DOHH2 (cell line): ENCODE measurements around the gene CDK4.

Experiments
- H3F3A ChIP-seq: fragments of 200-600 bp; sonication (generic), shearing (Covaris generic); 2 replicates; pipeline ENCODE4 v1.6.0; 2016; ENCODE audit warnings: antibody characterized with exemption, mild to moderate bottlenecking; ENCODE audit not compliant: control insufficient read depth, insufficient read depth
- H3K27ac ChIP-seq: fragments of 200-600 bp; sonication (generic); 2 replicates; pipeline ENCODE4 v1.5.1; 2014; ENCODE audit warnings: low read depth, mild to moderate bottlenecking, low read length, moderate library complexity
- H3K27me3 ChIP-seq: fragments of 200-600 bp; sonication (generic); 2 replicates; pipeline ENCODE4 v1.6.1; 2014; ENCODE audit warnings: mild to moderate bottlenecking, low read length, mixed read lengths; ENCODE audit not compliant: control insufficient read depth
- H3K36me3 ChIP-seq: fragments of 200-600 bp; sonication (generic); 2 replicates; pipeline ENCODE4 v1.6.1; 2014; ENCODE audit warnings: mild to moderate bottlenecking, low read length, moderate library complexity, mixed read lengths; ENCODE audit not compliant: control insufficient read depth
- H3K4me1 ChIP-seq: fragments of 200-600 bp; sonication (generic); 2 replicates; pipeline ENCODE4 v1.6.1; 2014; ENCODE audit warnings: mild to moderate bottlenecking, low read length, mixed read lengths; ENCODE audit not compliant: control insufficient read depth
- H3K4me2 ChIP-seq: fragments of 200-600 bp; sonication (generic); 2 replicates; pipeline ENCODE4 v1.6.0; 2014; ENCODE audit warnings: mild to moderate bottlenecking, low read length, moderate library complexity
- H3K4me3 ChIP-seq: fragments of 200-600 bp; sonication (generic); 2 replicates; pipeline ENCODE4 v1.5.1; 2014; ENCODE audit warnings: mild to moderate bottlenecking, low read length, mixed read lengths
- H3K79me2 ChIP-seq: fragments of 200-600 bp; sonication (generic); 2 replicates; pipeline ENCODE4 v1.6.1; 2014; ENCODE audit warnings: mild to moderate bottlenecking, low read length, mixed read lengths; ENCODE audit not compliant: control insufficient read depth
- H3K9me2 ChIP-seq: fragments of 200-600 bp; sonication (generic); replicated peaks from 2 replicates; pipeline ENCODE4 v1.6.1; 2014; ENCODE audit warnings: mild to moderate bottlenecking, low read length, mixed read lengths; ENCODE audit not compliant: control insufficient read depth
- H3K9me3 ChIP-seq: fragments of 200-600 bp; sonication (generic); 2 replicates; pipeline ENCODE4 v1.6.1; 2014; ENCODE audit warnings: antibody characterized with exemption, low read length, mixed read lengths; ENCODE audit not compliant: control insufficient read depth, insufficient read depth
- H4K20me1 ChIP-seq: fragments of 200-600 bp; sonication (generic); 2 replicates; pipeline ENCODE4 v1.6.0; 2014; ENCODE audit warnings: low read depth, mild to moderate bottlenecking, antibody characterized with exemption, low read length, moderate library complexity; ENCODE audit not compliant: control insufficient read depth, insufficient read depth
- EZH2phosphoT487 ChIP-seq: fragments of 200-600 bp; sonication (generic); IDR thresholded peaks from 2 replicates; pipeline ENCODE4 v1.6.1; 2017; ENCODE audit warnings: borderline replicate concordance, mild to moderate bottlenecking, antibody characterized with exemption, low read length, moderate library complexity, mixed read lengths
- TF ChIP-seq, protein P1 (sequence below): fragments of 200-600 bp; sonication (generic); IDR thresholded peaks from one replicate; pipeline ENCODE4 v1.5.1; 2014; ENCODE audit warnings: antibody characterized with exemption, mild to moderate bottlenecking, low read depth, low read length; ENCODE audit not compliant: poor library complexity, severe bottlenecking

CDK4 gene

DNA sequence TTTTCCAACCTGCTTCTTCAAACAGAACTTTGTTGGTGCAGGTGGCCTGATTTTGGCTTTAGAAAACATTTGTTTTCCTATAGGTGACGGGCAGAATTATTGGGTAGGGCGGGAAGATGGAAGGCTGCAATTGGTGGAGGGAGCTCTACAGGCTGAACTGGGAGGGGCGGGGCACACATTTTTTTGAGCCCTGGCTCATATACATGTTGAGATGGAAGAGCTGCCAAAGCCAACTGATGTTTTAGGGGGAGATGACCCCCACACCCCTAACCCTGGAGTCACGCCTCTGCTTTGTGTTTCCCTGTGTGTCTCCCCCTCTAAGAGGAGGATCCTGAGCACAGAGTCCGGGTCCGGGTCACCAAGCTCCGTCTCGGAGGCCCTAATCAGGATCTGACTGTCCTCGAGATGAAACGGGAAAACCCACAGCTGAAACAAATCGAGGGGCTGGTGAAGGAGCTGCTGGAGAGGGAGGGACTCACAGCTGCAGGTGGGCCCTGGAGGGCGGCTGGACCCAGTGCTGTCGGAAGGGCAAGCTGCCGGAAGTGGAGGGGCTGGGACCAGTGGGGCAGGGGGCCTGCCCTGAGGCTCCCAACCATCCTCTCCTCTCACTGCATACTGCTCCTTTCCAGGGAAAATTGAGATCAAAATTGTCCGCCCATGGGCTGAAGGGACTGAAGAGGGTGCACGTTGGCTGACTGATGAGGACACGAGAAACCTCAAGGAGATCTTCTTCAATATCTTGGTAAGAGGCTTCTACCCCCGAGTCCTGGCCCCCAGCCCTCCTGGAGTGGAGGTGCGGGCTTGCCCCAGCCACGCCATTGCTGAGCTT lies 32.1 kb downstream of the CDK4 start:
- H3F3A ChIP-seq: peaks cover 11% of the 10 kb centered on the region; the same call in 1 of the 2 replicates
- H4K20me1 ChIP-seq: no peaks in the 10 kb centered on the region
- TF ChIP-seq, protein P1, sequence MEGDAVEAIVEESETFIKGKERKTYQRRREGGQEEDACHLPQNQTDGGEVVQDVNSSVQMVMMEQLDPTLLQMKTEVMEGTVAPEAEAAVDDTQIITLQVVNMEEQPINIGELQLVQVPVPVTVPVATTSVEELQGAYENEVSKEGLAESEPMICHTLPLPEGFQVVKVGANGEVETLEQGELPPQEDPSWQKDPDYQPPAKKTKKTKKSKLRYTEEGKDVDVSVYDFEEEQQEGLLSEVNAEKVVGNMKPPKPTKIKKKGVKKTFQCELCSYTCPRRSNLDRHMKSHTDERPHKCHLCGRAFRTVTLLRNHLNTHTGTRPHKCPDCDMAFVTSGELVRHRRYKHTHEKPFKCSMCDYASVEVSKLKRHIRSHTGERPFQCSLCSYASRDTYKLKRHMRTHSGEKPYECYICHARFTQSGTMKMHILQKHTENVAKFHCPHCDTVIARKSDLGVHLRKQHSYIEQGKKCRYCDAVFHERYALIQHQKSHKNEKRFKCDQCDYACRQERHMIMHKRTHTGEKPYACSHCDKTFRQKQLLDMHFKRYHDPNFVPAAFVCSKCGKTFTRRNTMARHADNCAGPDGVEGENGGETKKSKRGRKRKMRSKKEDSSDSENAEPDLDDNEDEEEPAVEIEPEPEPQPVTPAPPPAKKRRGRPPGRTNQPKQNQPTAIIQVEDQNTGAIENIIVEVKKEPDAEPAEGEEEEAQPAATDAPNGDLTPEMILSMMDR: no peak
- no peak for TF ChIP-seq EZH2phosphoT487
- H3K9me3 ChIP-seq: no peaks in the 10 kb centered on the region
- H3K27ac ChIP-seq: no peak overlapping the region
- H3K36me3 ChIP-seq: peaks cover 56% of the 10 kb centered on the region
- H3K27me3 ChIP-seq: no peaks in the 10 kb centered on the region
- H3K4me1 ChIP-seq: peaks cover 9% of the 10 kb centered on the region
- no peaks in the 10 kb centered on the region for H3K79me2 ChIP-seq
- no peak overlapping the region for H3K4me2 ChIP-seq
- no peaks in the 10 kb centered on the region for H3K9me2 ChIP-seq
- H3K4me3 ChIP-seq: no peak overlapping the region

DNA sequence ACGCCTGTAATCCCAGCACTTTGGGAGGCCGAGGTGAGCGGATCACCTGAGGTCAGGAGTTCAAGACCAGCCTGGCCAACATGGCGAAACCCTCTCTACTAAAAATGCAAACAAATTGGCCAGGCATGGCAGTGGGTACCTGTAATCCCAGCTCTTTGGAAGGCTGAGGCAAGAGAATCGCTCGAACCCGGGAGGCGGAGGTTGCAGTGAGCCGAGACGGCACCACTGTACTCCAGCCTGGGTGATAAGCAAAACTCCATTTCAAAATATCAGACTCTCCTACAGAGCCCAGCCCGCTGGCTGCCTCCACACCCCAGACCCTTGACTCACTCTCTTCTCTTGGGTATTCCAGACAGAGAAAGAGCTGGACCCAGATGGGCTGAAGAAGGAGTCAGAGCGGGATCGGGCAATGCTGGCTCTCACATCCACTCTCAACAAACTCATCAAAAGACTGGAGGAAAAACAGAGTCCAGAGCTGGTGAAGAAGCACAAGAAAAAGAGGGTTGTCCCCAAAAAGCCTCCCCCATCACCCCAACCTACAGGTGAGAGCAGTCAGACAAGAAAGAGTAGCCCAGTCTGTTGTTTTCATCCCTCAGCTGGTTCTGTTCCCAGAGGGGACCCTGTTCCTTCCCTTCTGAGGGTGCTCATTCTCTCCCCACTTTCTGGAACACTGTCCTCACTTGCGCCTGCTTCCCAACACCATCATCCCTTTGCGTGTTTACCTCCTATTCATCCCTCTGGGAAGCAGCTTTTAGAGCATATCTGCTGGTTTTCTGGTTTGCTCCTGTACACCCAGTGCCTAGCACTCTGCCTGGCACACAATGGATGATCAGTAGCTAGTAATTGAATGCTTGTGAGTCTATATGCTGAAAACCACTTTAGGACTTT lies 33.2 kb downstream of the CDK4 start:
- H3F3A ChIP-seq: peaks cover 8% of the 10 kb centered on the region; the same call in 1 of the 2 replicates
- no peaks in the 10 kb centered on the region for H4K20me1 ChIP-seq
- H3K36me3 ChIP-seq: peaks cover 56% of the 10 kb centered on the region
- H3K4me3 ChIP-seq: no peak overlapping the region
- H3K27me3 ChIP-seq: no peaks in the 10 kb centered on the region
- no peak overlapping the region for H3K27ac ChIP-seq
- TF ChIP-seq EZH2phosphoT487: no peak
- TF ChIP-seq, protein P1: no peak
- H3K79me2 ChIP-seq: no peaks in the 10 kb centered on the region
- H3K4me2 ChIP-seq: no peak overlapping the region
- H3K4me1 ChIP-seq: peaks cover 5% of the 10 kb centered on the region
- no peaks in the 10 kb centered on the region for H3K9me2 ChIP-seq
- H3K9me3 ChIP-seq: no peaks in the 10 kb centered on the region

DNA sequence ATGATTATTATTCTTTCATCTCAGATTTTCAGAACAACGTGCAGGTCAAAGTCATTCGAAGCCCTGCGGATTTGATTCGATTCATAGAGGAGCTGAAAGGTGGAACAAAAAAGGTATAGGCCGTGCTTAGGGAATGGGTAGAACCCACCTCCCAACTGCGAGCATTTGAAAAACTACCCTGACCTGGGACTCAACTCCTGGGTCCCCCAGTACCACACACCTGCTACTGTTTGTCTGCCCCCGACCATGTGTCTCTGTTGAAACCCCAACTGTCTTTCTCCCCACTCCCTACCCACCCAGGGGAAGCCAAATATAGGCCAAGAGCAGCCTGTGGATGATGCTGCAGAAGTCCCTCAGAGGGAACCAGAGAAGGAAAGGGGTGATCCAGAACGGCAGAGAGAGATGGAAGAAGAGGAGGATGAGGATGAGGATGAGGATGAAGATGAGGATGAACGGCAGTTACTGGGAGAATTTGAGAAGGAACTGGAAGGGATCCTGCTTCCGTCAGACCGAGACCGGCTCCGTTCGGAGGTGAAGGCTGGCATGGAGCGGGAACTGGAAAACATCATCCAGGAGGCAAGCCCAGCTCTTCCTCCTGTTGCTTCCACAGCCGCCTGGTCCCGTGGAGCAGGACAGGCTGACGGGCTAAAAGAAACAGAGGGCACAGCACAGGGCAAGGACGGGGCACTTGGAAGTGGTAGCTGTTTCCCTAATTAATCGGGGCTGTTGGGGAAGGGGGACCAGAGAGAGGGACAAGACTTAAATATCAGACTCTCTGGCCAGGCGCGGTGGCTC lies 34.1 kb downstream of the CDK4 start:
- H3F3A ChIP-seq: peaks cover 4% of the 10 kb centered on the region; the same call in 1 of the 2 replicates
- peaks cover 5% of the 10 kb centered on the region for H3K4me1 ChIP-seq
- H3K9me2 ChIP-seq: no peaks in the 10 kb centered on the region
- no peaks in the 10 kb centered on the region for H3K27me3 ChIP-seq
- no peaks in the 10 kb centered on the region for H4K20me1 ChIP-seq
- TF ChIP-seq EZH2phosphoT487: no peak
- TF ChIP-seq, protein P1: no peak
- H3K79me2 ChIP-seq: no peaks in the 10 kb centered on the region
- H3K9me3 ChIP-seq: no peaks in the 10 kb centered on the region
- no peak overlapping the region for H3K4me2 ChIP-seq
- H3K4me3 ChIP-seq: no peak overlapping the region
- no peak overlapping the region for H3K27ac ChIP-seq
- H3K36me3 ChIP-seq: peaks cover 56% of the 10 kb centered on the region
